Measurements from ENCODE around the gene ADAM22. TPM values are rescaled to one million over a fixed set of nuclear protein-coding genes. Genes with fewer than 3 reads are reported as not detected.

The ADAM22 gene
- polyA plus RNA-seq, 3 donors = 0.17 to 0.90 (median 0.46) TPM

DNA sequence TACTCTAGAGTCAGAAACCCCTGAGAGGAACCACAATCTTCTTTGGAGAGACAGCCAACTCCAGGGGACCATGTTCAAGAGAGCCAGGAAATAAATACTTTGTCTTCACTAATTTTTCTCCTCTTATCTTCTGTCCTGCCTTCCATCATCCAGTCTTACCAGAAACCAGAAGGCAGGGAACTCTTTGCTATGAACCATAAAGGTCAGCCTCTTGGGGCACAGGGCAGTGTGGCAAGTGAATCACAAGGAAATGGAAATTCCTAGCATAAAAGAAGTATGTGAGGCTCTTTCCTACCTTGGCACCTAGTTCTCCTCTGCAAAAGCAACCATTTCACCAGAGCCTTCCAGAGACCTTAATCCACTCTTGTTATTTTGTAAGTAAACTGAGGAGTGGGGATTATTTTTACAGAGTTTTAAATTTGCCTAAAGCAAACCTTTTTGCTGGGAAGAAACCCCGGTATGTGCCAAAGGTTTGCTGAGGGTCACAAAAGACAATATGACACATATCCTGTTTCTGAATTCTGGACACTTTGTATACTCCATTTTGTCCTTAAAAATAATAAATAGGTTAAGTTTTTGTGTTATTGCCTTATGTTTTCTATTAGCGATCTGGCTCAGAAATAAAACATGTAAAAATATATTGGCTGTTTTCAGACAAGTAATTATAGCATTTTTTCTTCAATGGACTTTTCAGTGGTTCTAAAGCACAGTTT, 87.1 kb downstream of the ADAM22 start:
- H3K27ac ChIP-seq (ENCODE audit: low read depth, low read length) = no peak overlapping the region
- 60 to 89% (median 73%) methylated on average over 2 of the region's 2 CpGs for WGBS, 3 donors

DNA sequence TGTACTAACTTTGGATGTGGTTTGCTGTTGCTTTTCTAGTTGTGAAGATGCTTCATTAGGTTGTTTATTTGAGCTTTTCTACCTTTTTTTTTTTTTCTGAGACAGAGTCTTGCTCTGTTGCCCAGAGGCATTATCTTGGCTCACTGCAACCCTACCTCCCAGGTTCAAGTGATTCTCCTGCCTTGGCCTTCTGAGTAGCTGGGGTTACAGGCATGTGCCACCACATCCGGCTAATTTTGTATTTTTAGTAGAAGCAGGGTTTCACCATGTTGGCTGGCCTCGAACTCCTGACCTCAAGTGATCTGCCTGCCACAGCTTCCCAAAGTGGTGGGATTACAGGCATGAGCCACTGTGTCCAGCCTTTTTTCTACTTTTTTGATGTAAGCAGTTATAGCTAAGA, 93.7 kb downstream of the ADAM22 start:
- H3K27ac ChIP-seq (ENCODE audit: low read depth, low read length) = no peak overlapping the region
- WGBS, 3 donors = 89 to 97% (median 91%) methylated on average over 2 of the region's 2 CpGs

- no peak overlapping the region for H3K27ac ChIP-seq (ENCODE audit: low read depth, low read length)
- 91 to 94% (median 92%) methylated on average over 7 of the region's 7 CpGs for whole genome bisulfite sequencing, 3 donors
Observed at GRCh38 chr7:88034083-88034695, 100.1 kb downstream of the ADAM22 start.

DNA sequence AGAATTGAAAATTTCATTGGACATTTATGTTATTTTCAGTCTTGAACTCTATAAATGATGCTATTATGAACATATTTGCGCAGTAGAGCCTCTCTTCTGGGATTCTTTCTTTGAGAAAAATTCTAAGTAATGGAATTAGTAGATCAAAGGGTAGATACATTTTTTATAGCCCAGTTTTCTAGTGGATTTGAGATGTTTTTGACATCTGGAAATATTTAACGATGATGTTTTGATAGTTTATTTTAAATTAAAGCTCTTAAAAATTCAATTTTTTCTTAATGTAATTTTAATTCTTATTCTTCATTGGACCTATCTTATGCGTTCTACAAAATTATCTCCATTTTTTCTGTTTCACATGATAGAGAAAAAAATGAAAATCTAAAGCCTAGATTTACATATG, 103.0 kb downstream of the ADAM22 start:
- WGBS, 3 donors = 88 to 91% (median 90%) methylated on average over 3 of the region's 3 CpGs
- no peak overlapping the region for H3K27ac ChIP-seq (ENCODE audit: low read depth, low read length)

GRCh38 chr7:88040694-88041093, 106.6 kb downstream of the ADAM22 start:
- no peak overlapping the region for H3K27ac ChIP-seq (ENCODE audit: low read depth, low read length)
- WGBS, 3 donors = 65 to 77% (median 67%) methylated on average over 1 of the region's 1 CpG

DNA sequence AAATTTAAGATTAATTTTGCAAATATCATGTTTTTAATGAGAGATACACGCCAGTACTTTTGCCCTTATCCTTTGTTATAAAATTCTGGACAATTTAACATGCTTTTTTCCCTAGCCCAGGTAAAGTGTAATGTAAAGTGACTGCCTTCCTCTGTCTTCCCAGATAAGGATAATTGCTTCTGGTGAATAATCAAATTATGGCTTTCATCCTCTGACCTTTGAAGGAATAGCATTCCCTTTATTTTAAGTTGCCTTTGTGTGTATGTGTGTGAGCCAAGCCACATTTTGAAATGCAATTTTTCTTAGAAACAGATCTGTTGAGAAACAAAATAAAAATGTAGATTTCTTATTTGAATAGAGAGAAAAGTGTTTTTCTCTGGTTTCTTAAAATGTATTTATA, 107.5 kb downstream of the ADAM22 start:
- 88 to 98% (median 96%) methylated on average over 1 of the region's 1 CpG for WGBS, 3 donors
- no peak overlapping the region for H3K27ac ChIP-seq (ENCODE audit: low read depth, low read length)

DNA sequence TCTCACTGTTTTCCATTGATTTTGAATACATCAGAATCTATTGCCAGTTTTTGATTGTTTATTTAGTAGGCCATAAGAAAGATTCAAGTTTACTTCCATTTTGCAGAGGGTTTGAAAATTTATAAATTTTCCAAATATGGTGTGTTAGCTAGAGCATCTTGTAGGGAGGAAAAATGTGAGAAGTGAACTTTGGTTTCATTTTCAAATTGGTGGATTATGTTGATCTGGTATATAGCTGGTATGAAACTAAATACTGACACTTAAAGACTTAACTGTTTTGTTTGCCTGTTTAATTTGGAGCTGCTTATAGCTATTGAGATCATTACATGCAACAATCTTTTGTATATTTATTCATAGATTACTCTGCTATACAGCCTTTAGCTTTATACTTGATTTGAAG, 108.1 kb downstream of the ADAM22 start:
- H3K27ac ChIP-seq (ENCODE audit: low read depth, low read length) = no peak overlapping the region

GRCh38 chr7:88042803-88043202, 108.8 kb downstream of the ADAM22 start:
- no peak overlapping the region for H3K27ac ChIP-seq (ENCODE audit: low read depth, low read length)
- 97 to 99% (median 98%) methylated on average over 1 of the region's 1 CpG for WGBS, 3 donors

DNA sequence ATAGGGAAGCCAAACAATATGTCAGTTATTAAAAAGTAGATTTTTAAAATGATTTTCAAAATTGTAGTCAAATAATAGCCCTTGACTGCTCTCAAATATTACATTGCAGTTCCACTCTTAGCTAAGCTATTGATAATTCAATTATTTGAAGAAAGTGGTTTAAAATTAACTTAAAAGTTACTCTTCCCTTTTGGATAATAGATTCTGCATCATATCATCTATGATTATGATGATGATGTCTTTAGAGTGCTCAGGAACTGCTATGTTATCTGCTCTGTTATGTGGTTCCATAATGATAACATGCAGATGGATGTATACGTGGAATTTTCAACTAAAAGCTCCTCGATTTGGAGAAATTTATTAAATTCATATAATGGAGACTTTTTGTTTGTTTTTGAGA, 110.0 kb downstream of the ADAM22 start:
- WGBS, 3 donors = 88 to 97% (median 92%) methylated on average over 2 of the region's 2 CpGs
- no peak overlapping the region for H3K27ac ChIP-seq (ENCODE audit: low read depth, low read length)

DNA sequence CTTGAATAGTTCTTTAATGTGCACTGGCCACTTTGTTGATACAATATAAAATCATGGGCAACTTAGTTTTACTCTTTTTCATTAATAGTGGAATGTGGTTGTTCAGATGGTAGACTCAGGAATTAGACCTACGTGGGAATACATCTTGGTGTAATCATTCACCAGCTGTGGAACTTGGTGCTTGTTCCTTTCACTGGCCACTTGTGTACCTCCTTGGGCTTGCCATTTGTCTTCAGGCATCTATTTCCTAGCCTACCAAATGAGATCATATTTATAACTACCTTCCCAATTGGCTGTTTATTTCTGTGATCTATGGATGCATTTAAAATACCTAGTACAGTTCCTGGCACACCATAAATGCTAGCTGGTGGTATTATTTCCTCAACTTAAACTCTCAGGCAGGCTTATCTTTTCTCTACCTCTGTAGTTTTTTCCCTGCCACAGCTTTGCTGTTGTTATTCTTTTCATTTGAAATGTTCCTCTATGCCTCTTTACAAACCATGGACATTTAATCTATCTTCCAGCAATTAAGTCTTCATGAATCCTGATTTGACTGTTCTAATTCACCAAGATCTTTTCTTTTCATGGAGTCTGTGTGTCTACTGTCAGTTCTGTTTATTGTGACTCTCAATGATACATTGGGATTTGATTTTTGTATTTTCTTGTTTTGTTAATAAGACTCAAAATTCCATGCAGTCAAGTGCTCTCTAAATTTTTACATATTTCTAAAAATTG, 113.0 kb downstream of the ADAM22 start:
- 88 to 89% (median 88%) methylated on average over 1 of the region's 1 CpG for WGBS, 3 donors
- no peak overlapping the region for H3K27ac ChIP-seq (ENCODE audit: low read depth, low read length)

GRCh38 chr7:88057655-88058054, 123.6 kb downstream of the ADAM22 start:
- 47 to 70% (median 65%) methylated on average over 1 of the region's 1 CpG for WGBS, 3 donors
- no peak overlapping the region for H3K27ac ChIP-seq (ENCODE audit: low read depth, low read length)

DNA sequence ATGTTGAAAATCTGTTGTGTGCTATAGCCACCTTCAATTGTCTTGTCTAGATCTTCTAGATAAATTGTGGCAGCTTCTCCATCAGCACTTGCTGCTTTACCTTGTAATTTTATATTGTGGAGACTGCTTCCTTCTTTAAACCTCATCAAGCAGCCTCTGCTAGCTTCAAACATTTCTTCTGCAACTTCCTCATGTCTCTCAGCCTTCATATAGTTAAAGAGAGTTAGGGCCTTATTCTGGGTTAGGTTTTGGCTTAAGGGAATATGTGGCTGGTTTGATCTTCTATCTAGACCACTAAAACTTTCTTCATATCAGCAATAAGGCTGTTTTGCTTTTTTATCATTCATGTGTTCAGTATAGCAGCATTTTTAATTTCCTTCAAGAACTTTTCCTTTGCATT, 128.2 kb downstream of the ADAM22 start:
- H3K27ac ChIP-seq (ENCODE audit: low read depth, low read length) = no peak overlapping the region

DNA sequence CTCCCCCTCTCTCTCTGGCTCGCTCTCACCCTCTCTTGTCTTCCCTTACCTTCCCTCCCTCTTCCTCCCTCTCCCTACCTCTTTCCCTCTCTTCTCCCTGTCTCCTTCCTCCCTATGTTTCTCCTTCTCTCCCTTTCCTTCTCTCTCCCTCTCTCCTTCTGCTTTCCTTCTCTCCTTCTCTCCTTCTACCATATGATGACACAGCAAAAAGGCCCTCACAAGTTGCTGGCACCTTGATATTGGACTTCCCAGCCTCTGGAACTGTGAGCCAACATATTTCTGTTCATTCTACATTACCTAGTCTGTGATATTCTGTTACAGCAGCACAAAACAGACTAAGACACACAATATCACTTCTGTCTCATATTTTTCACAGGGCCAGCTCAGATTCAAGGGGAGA, 135.0 kb downstream of the ADAM22 start:
- 92 to 100% (median 100%) methylated on average over 1 of the region's 1 CpG for WGBS, 3 donors
- no peak overlapping the region for H3K27ac ChIP-seq (ENCODE audit: low read depth, low read length)

- no peak overlapping the region for H3K27ac ChIP-seq (ENCODE audit: low read depth, low read length)
- WGBS, 3 donors = 55 to 71% (median 55%) methylated on average over 3 of the region's 3 CpGs
Observed at GRCh38 chr7:88071994-88072714, 138.1 kb downstream of the ADAM22 start.

DNA sequence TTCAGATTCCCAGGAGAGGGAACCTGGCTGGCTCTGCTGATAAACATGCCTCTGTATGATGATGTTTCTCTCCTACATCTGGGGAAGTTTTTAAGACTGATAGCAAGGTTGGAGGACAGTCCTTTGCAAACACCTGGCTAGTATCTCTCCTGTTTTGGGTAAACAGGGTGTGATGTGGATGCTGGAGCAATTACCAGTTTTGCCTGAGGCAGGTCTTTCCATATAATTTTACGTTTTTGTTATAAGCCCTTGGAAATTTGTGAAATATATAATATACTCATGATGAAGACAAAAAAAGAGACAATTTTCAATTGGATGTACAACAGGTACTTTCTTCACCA, 138.6 kb downstream of the ADAM22 start:
- H3K27ac ChIP-seq (ENCODE audit: low read depth, low read length) = no peak overlapping the region
- WGBS, 3 donors = 69 to 79% (median 74%) methylated on average over 1 of the region's 1 CpG

DNA sequence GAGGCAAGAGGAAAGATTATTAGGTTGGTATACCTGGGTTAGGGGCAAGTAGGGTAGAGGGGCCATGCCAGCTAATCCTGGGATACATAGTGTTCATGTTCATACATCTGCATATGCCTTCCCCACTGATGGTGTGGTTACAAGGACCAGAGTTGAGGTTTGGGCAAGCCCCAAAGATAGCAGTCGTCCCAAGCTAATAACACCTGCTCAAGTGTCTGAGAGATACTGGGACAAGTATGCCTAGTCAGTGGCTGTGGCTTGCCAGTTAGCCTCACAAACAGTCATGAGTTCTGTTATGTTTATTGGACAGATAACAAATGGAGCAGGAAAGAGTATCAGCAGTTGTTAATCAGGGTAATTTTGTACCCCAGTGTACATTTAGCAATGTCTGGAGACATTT, 139.6 kb downstream of the ADAM22 start:
- H3K27ac ChIP-seq (ENCODE audit: low read depth, low read length) = no peak overlapping the region
- WGBS, 3 donors = 83 to 88% (median 86%) methylated on average over 1 of the region's 1 CpG

GRCh38 chr7:88075216-88075615, 141.2 kb downstream of the ADAM22 start:
- 75 to 79% (median 75%) methylated on average over 2 of the region's 2 CpGs for WGBS, 3 donors
- H3K27ac ChIP-seq (ENCODE audit: low read depth, low read length) = no peak overlapping the region

DNA sequence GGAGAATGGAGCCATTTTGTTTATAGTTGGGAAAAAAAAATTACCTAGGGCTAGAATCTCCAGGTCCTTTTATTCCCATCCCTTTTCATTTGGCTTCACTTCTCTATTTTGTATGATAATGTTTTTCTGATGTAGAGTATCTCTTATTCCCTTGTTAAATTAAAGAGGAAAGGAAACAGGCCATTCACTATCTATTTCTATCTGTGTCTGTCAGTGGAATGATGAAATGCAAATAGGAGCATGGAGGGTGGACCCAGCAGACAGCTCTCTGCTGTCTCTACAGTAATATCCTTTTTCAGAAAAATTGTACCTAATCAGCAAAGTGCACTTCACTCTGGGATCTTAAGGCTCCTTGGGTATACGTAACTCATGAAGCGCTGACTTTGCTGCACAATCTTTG, 149.8 kb downstream of the ADAM22 start:
- no peak overlapping the region for H3K27ac ChIP-seq (ENCODE audit: low read depth, low read length)
- 49 to 68% (median 50%) methylated on average over 2 of the region's 2 CpGs for WGBS, 3 donors

DNA sequence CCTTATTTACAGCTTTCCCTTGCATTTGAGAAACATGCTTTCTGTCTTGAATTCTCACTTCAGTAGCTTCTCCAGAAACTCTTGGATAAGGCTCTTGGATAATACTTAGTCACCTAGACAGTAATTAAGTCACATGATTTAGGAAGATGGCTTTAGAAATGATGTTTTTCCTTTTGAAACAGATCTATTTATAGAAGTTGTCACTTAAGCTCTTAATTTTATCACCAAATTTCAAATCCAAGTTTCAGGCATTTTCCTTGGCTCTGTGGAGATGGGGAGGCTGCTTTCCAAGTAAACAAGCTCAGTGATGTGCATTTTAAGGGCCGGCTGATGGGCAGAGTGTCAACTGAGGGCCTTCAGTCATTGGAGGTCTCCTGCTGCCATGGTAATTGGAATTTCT, 155.5 kb downstream of the ADAM22 start:
- 51 to 75% (median 62%) methylated on average over 1 of the region's 1 CpG for WGBS, 3 donors
- no peak overlapping the region for H3K27ac ChIP-seq (ENCODE audit: low read depth, low read length)

Measured in adipose tissue (tissue), 3 donors.